CD1c-positive myeloid dendritic cell (primary cell): ENCODE measurements around the gene HIP1.
"Not testable (repeated sequence)": the region's sequence is repeated elsewhere in the genome, so short reads cannot be mapped to it uniquely, and the experiment has no call there.

Experiments
- DNase-seq: peaks from one replicate; pipeline ENCODE4 v3.0.0-alpha.2; 2016; ENCODE audit errors: extremely low spot score

HIP1 gene

GRCh38 chr7:75531359-75531821, 207.4 kb downstream of the HIP1 start:
- no peak for DNase-seq

- peak; percentile 2 for DNase-seq
Measured at GRCh38 chr7:75527224-75527722, 211.5 kb downstream of the HIP1 start.

- DNase-seq = not testable (repeated sequence)
Measured at GRCh38 chr7:75521727-75522126, 217.0 kb downstream of the HIP1 start.

GRCh38 chr7:75518842-75519241, 219.9 kb downstream of the HIP1 start:
- not testable (repeated sequence) for DNase-seq

- not testable (repeated sequence) for DNase-seq
Measured at GRCh38 chr7:75509033-75509432, 229.7 kb downstream of the HIP1 start.

- not testable (repeated sequence) for DNase-seq
Measured at GRCh38 chr7:75492020-75492419, 246.7 kb downstream of the HIP1 start, which contains the start of gene SPDYE5. Gene SPDYE5 (plus strand): TSS chr7:75492320. CDS start chr7:75494048, 1,728 bp downstream.

- peak; percentile 82 for DNase-seq
Measured at GRCh38 chr7:75485979-75486643, 252.6 kb downstream of the HIP1 start, which contains the start of gene POM121C. Gene POM121C (minus strand): TSS chr7:75486299. CDS start chr7:75441496, 44,803 bp downstream.

GRCh38 chr7:75485355-75485978, 253.3 kb downstream of the HIP1 start:
- not testable (repeated sequence) for DNase-seq
